Measurements from ENCODE around the gene CDK19. TPM values are rescaled to one million over a fixed set of nuclear protein-coding genes. Genes with fewer than 3 reads are reported as not detected.

The CDK19 gene
- total and polyA plus RNA-seq, 2 experiments from 2014 or later, result 7.7 to 10.1 TPM

Small RNA genes lying within 50 kb of the gene (small RNA-seq; reads per million reads assigned to genes)
- gene RNU6-1115P (ENCODE audit: low replicate concordance) (not detected), gene RNU6-957P (ENCODE audit: low replicate concordance) (not detected), gene SNORA40C (ENCODE audit: low replicate concordance) (not detected)

Other genes starting within 250 kb of the CDK19 start
- gene AMD1, start 59.3 kb upstream of the CDK19 start, total RNA-seq (2014; rRNA removed; shearing (Covaris generic)), result 243 and 296 TPM in 2 replicates
- gene AMD1, start 59.3 kb upstream of the CDK19 start, polyA plus RNA-seq (2016; fragmentation: Nextera tagmentation; extraction: Ambion mirVana), result 127 and 136 TPM in 2 replicates
- 41.2 and 44.9 TPM in 2 replicates for gene GTF3C6, start 143.2 kb upstream of the CDK19 start, total RNA-seq (2014; rRNA removed; shearing (Covaris generic))
- gene GTF3C6, start 143.2 kb upstream of the CDK19 start, polyA plus RNA-seq (2016; fragmentation: Nextera tagmentation; extraction: Ambion mirVana), result 221 and 245 TPM in 2 replicates
- 73.5 and 97.2 TPM in 2 replicates for gene RPF2, start 166.6 kb upstream of the CDK19 start, total RNA-seq (2014; rRNA removed; shearing (Covaris generic))
- gene RPF2, start 166.6 kb upstream of the CDK19 start, polyA plus RNA-seq (2016; fragmentation: Nextera tagmentation; extraction: Ambion mirVana), result 141 and 157 TPM in 2 replicates